HFF-Myc (cell line): ENCODE data around the gene NEDD4L.

ENCODE experiments used
- DNase-seq: peaks from one replicate; pipeline ENCODE4 v3.0.0-alpha.2; 2011; ENCODE audit warnings: low read depth; ENCODE audit errors: extremely low read depth
- H3K4me3 ChIP-seq: replicated peaks from 2 replicates; pipeline ENCODE4 v1.5.1; 2011; ENCODE audit warnings: low read depth, mild to moderate bottlenecking, control low read depth, low read length
- TF ChIP-seq, protein P1 (sequence below): IDR thresholded peaks from 2 replicates; pipeline ENCODE4 v1.5.1; 2012; ENCODE audit warnings: mild to moderate bottlenecking, low read depth, low read length, control low read depth; ENCODE audit errors: missing control alignments

NEDD4L gene

DNA sequence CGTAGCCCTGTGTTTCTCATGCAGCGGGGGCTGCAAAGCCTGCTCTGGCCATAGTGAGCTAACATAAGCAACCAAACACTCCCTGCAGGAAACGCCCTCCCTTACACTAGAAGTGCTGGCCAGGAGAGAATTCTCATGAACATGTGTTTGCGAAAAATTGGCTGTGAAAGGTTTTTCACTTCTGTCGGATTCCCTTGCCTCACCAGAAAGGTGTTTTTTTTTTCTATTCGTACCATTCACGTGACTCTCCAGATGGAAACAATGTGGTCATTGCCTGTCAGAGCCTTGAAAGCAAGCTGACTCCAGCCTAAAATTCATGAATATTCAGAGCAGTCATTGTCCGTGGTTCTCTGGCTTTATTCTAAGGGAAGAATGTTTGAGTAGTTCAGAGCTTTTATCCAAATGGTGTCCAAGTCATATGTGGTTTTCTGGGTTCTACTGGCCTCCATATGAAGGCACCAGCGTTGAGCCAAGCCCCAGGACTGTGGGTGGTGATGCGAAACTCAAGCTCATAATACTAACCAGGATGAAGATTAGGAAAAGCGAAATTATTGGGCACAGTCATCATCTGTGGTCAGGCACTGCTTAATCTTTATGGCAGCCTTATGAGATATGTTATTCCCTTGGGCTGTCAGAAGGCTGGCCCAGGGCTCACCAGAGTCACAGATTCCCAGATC, 348.4 kb downstream of the NEDD4L start:
- no peak overlapping the region for H3K4me3 ChIP-seq
- no peak for DNase-seq
- TF ChIP-seq, protein P1, sequence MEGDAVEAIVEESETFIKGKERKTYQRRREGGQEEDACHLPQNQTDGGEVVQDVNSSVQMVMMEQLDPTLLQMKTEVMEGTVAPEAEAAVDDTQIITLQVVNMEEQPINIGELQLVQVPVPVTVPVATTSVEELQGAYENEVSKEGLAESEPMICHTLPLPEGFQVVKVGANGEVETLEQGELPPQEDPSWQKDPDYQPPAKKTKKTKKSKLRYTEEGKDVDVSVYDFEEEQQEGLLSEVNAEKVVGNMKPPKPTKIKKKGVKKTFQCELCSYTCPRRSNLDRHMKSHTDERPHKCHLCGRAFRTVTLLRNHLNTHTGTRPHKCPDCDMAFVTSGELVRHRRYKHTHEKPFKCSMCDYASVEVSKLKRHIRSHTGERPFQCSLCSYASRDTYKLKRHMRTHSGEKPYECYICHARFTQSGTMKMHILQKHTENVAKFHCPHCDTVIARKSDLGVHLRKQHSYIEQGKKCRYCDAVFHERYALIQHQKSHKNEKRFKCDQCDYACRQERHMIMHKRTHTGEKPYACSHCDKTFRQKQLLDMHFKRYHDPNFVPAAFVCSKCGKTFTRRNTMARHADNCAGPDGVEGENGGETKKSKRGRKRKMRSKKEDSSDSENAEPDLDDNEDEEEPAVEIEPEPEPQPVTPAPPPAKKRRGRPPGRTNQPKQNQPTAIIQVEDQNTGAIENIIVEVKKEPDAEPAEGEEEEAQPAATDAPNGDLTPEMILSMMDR = no peak

DNA sequence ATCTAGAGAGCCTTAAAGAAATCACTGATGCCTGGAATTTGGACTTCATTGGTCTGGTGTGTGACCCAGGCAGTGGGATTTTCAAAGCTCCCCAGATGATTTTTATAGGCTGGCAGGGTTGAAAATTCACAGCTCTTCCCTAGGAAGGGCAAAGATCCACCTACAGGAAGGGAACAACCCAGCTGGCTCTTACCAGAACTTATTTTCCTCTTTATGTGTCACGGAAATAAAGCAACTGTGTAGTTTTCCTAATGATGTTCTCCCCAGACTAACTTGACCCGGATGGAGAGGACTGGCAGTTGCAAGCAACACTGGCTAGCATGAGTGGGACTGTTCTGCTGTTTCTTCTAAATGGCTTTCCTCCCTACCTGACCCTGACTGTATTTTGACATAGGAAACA, 349.3 kb downstream of the NEDD4L start:
- TF ChIP-seq, protein P1 = no peak
- DNase-seq = no peak
- H3K4me3 ChIP-seq = no peak overlapping the region

DNA sequence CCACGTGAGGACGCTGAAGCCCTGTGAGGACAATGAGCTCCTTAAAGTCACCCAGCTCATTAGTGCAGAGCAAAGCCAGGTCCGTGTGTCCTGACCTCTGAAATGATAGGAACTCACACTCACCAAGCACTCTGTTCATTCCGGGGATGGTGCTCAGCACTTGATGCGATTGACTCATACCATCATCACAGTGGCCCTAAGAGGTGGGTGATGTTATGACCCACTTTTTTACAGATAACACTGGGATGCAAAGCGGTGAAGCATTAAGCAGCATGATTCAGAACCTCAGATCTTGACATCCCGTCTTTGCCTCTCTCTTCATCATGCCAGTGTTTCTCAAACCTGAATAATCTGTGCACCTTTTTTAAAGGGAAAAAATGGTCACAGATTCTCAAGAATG, 350.0 kb downstream of the NEDD4L start:
- TF ChIP-seq, protein P1 = no peak
- no peak overlapping the region for H3K4me3 ChIP-seq
- DNase-seq = no peak

DNA sequence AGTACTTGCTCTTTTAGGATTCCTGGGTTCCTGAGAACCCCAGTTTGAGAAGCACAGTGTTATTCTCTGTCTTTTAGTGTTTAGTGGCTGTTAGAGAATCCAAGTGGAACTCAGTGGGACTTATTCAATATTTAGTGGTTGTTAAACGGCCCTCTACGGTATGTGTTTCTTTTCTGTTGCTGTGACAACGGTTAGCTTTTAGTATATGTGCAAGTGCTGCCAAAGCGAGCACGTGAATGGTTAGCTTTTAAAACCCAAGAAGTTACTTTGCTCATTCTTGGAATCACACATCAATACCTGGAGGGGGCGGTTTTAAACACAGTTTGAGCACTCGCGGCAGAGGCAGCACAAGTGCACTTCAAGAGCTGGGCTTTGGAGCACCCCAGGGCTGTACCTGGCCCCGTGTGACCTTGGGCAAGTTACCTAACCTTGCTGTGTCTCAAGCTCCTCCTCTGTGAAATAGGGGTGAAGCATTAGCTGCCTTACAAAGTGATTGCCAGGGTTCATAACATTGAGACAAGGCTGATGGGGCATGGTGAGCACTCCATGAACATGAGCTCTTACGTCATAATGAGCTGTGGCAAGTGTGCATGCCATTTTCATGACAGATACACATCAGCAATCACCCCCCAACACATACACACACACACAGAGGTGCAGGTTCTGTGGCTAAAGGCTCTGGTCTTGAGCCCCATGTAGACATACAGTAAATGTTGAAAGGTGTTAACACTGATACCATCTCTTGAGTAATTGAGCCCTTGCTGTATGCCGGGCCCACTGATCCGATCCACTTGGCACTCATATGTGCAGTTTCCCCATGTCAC, 350.8 kb downstream of the NEDD4L start:
- TF ChIP-seq, protein P1 = no peak
- DNase-seq = no peak
- H3K4me3 ChIP-seq = no peak overlapping the region

DNA sequence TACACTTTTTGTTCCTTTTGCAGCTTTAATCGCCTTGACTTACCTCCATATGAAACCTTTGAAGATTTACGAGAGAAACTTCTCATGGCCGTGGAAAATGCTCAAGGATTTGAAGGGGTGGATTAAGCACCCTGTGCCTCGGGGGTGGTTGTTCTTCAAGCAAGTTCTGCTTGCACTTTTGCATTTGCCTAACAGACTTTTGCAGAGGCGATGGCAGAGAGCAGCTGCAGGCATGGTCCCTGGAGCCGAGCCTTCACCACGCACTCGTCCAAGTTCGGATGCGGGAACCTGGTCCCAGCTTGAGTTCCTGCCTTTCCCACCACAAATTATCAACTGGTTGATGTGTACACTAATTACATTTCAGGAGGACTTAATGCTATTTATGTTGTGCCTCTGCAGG, 352.1 kb downstream of the NEDD4L start:
- TF ChIP-seq, protein P1 = no peak
- no peak overlapping the region for H3K4me3 ChIP-seq
- DNase-seq = no peak

DNA sequence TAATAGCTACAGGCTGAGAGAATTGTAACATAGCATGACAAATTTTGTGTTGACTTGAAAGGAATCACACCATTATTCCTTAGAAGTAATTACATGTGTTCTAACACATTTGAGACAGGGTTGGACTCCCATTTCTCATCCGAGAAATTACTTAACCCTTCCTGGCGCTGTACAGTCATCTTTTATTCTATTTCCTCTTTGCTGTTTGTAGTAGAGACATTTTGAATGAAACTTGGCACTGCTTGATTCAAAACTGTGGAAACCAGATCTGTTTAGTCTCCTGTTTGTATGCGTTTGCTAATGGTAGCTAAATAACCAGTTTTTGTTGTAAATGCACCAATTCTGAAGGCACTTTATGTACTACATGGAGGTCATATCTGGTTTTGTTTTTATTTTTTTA, 352.9 kb downstream of the NEDD4L start:
- no peak overlapping the region for H3K4me3 ChIP-seq
- no peak for DNase-seq
- TF ChIP-seq, protein P1 = no peak
